Measurements from ENCODE around the gene DPP9.

DNA sequence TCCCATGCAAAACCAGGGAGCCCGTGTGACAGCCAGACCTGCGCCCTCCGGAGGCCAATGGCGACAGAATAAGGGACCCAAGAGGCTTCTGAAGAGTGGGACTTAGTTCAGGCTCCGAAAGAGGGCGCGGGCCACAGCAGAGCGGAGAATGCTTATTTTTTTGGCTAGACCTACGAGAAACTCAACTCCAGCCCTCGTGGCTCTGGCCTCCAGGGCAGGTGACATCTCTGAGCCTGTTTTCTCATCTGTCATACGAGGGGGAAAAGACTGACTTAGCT, 23.0 kb downstream of the DPP9 start:
- TF ChIP-seq, protein P1, sequence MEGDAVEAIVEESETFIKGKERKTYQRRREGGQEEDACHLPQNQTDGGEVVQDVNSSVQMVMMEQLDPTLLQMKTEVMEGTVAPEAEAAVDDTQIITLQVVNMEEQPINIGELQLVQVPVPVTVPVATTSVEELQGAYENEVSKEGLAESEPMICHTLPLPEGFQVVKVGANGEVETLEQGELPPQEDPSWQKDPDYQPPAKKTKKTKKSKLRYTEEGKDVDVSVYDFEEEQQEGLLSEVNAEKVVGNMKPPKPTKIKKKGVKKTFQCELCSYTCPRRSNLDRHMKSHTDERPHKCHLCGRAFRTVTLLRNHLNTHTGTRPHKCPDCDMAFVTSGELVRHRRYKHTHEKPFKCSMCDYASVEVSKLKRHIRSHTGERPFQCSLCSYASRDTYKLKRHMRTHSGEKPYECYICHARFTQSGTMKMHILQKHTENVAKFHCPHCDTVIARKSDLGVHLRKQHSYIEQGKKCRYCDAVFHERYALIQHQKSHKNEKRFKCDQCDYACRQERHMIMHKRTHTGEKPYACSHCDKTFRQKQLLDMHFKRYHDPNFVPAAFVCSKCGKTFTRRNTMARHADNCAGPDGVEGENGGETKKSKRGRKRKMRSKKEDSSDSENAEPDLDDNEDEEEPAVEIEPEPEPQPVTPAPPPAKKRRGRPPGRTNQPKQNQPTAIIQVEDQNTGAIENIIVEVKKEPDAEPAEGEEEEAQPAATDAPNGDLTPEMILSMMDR (IDR thresholded peaks at IDR 0.05): no peak
- no peak for TF ChIP-seq POLR2A (IDR thresholded peaks at IDR 0.05)

All from right lobe of liver (tissue), 4 donors.